Caco-2 (cell line): Measurements from ENCODE around the gene VSTM2L. TPM values are rescaled to one million over a fixed set of nuclear protein-coding genes. Genes with fewer than 3 reads are reported as not detected.

Source experiments
- BruUV-seq: library from RNA; stranded (reverse); fragments of 400-500 nt; replicated peaks from 2 replicates; lab custom pipeline; 2021; lab: Mats Ljungman, UMichigan
- CTCF ChIA-PET: fragments of 300-600 bp; sonication (Branson Sonifier 250); formaldehyde crosslinking; loops from one replicate; lab custom pipeline; 2022; ENCODE audit warnings: antibody characterized with exemption; lab: Charles Lee
- POLR2A ChIA-PET: fragments of 300-600 bp; sonication (Branson Sonifier 250); formaldehyde crosslinking; loops from one replicate; lab custom pipeline; 2022; ENCODE audit warnings: antibody characterized with exemption; lab: Charles Lee
- DNase-seq, 2 experiments: peaks; one replicate each; pipeline versions ENCODE4 v3.0.0 to v3.0.0-alpha.2; 2020 to 2022
- H3K27me3 ChIP-seq: replicated peaks from 2 replicates; pipeline ENCODE4 v1.6.0; 2011; ENCODE audit warnings: low read length; ENCODE audit not compliant: control insufficient read depth, insufficient read depth
- H3K36me3 ChIP-seq: 2 replicates; pipeline ENCODE4 v1.5.1; 2011; ENCODE audit warnings: low read length; ENCODE audit not compliant: control insufficient read depth, insufficient read depth
- H3K4me1 ChIP-seq: fragments of 250-450 bp; sonication (Bioruptor Pico); 2 replicates; pipeline ENCODE4 v1.5.1; 2020; ENCODE audit warnings: mild to moderate bottlenecking
- H3K4me3 ChIP-seq: 2 replicates; pipeline ENCODE4 v1.5.1; 2011; ENCODE audit warnings: low read depth, mild to moderate bottlenecking, control low read depth, low read length
- H3K9me3 ChIP-seq: fragments of 250-450 bp; sonication (Bioruptor Pico); 2 replicates; pipeline ENCODE4 v1.5.1; 2020; ENCODE audit warnings: mild to moderate bottlenecking, moderate library complexity
- H3K27ac Mint-ChIP-seq: one replicate; pipeline ENCODE4 v1.8.0; 2022; ENCODE audit warnings: mixed read lengths; ENCODE audit not compliant: unreplicated experiment
- H3K27me3 Mint-ChIP-seq: one replicate; pipeline ENCODE4 v1.8.0; 2022; ENCODE audit warnings: mixed read lengths; ENCODE audit not compliant: insufficient read depth, unreplicated experiment
- H3K36me3 Mint-ChIP-seq: one replicate; pipeline ENCODE4 v1.8.0; 2022; ENCODE audit warnings: mild to moderate bottlenecking, mixed read lengths; ENCODE audit not compliant: insufficient read depth, unreplicated experiment
- H3K4me1 Mint-ChIP-seq: one replicate; pipeline ENCODE4 v1.8.0; 2022; ENCODE audit warnings: low read depth, mixed read lengths; ENCODE audit not compliant: unreplicated experiment
- H3K4me3 Mint-ChIP-seq: one replicate; pipeline ENCODE4 v1.8.0; 2022; ENCODE audit warnings: mild to moderate bottlenecking, moderate library complexity, mixed read lengths; ENCODE audit not compliant: unreplicated experiment
- H3K9me3 Mint-ChIP-seq: one replicate; pipeline ENCODE4 v1.8.0; 2022; ENCODE audit warnings: mixed read lengths; ENCODE audit not compliant: unreplicated experiment
- CTCF ChIP-seq, 2 experiments: fragments of 200-600 bp in 1 of 2; IDR thresholded peaks; 1 replicate in 1 of 2; 2 replicates in 1 of 2; pipeline versions ENCODE4 v1.5.1 to v1.8.0; 2011 to 2022; ENCODE audit warnings: antibody characterized with exemption in 1 of 2, control low read depth in 1 of 2, inconsistent platforms in 1 of 2, low read depth in 1 of 2, low read length in 1 of 2, mild to moderate bottlenecking in 1 of 2, moderate library complexity in 1 of 2; ENCODE audit not compliant: insufficient read depth in 1 of 2, severe bottlenecking in 1 of 2, unreplicated experiment in 1 of 2
- intact Hi-C: fragments of 100-400 bp; cut with micrococcal nuclease; formaldehyde crosslinking; loops from one replicate; pipeline ENCODE4 v1.10.0; 2022; ENCODE audit not compliant: unreplicated experiment
- total RNA-seq: library from RNA; stranded (reverse); gene quantifications from 2 replicates; pipeline ENCODE4 v1.2.3, GENCODE V29; 2022

The VSTM2L gene
- total RNA-seq, 1 experiment from 2014 or later = not detected

GRCh38 chr20:37905671-37906613 is 3.0 kb downstream of the VSTM2L start:
- ChIA-PET POLR2A (no interaction called here), CTCF (interaction anchor here (0.8 to 1.4 kb wide), 2 partner anchors 9 to 167 kb away, joined by 3 to 8 read pairs; no protein-coding TSS in a partner anchor)
- peaks cover 5% of the 10 kb centered on the region for H3K36me3 Mint-ChIP-seq
- Histone ChIP-seq H3K4me1 (no peaks in the 10 kb centered on the region), H3K36me3 (no peaks in the 10 kb centered on the region), H3K9me3 (no peaks in the 10 kb centered on the region), H3K27me3 (peaks cover 6% of the 10 kb centered on the region), H3K4me3 (no peak overlapping the region)
- H3K4me3 Mint-ChIP-seq = no peak overlapping the region
- TF ChIP-seq CTCF (IDR thresholded peaks at IDR 0.05; ENCODE audit: insufficient read depth in 1 of 2, low read depth in 1 of 2, low read length in 1 of 2, severe bottlenecking in 1 of 2, unreplicated experiment in 1 of 2) = no peak
- intact Hi-C loops = no loop called here
- BruUV-seq = no TSS peak
- H3K9me3 Mint-ChIP-seq = no peaks in the 10 kb centered on the region
- DNase-seq = no peak
- H3K27me3 Mint-ChIP-seq = peaks cover 32% of the 10 kb centered on the region
- H3K27ac Mint-ChIP-seq = no peak overlapping the region
- peaks cover 6% of the 10 kb centered on the region for H3K4me1 Mint-ChIP-seq

GRCh38 chr20:37907330-37907676 is 4.4 kb downstream of the VSTM2L start:
- no peaks in the 10 kb centered on the region for H3K36me3 ChIP-seq
- no peak for DNase-seq
- Mint-ChIP-seq H3K27ac (no peak overlapping the region), H3K36me3 (peaks cover 5% of the 10 kb centered on the region), H3K27me3 (peaks cover 29% of the 10 kb centered on the region), H3K4me3 (no peak overlapping the region), H3K4me1 (peaks cover 6% of the 10 kb centered on the region), H3K9me3 (no peaks in the 10 kb centered on the region)
- POLR2A ChIA-PET = no interaction called here
- peaks cover 6% of the 10 kb centered on the region for H3K27me3 ChIP-seq
- intact Hi-C loops = no loop called here
- BruUV-seq = no TSS peak
- CTCF ChIA-PET = no interaction called here
- no peaks in the 10 kb centered on the region for H3K4me1 ChIP-seq
- TF ChIP-seq CTCF (IDR thresholded peaks at IDR 0.05; ENCODE audit: insufficient read depth in 1 of 2, low read depth in 1 of 2, low read length in 1 of 2, severe bottlenecking in 1 of 2, unreplicated experiment in 1 of 2) = no peak
- no peaks in the 10 kb centered on the region for H3K9me3 ChIP-seq
- H3K4me3 ChIP-seq = no peak overlapping the region

GRCh38 chr20:37907677-37908401 is 4.9 kb downstream of the VSTM2L start:
- Mint-ChIP-seq H3K27ac (no peak overlapping the region), H3K27me3 (peaks cover 31% of the 10 kb centered on the region), H3K4me1 (peaks cover 6% of the 10 kb centered on the region), H3K4me3 (no peak overlapping the region), H3K9me3 (no peaks in the 10 kb centered on the region), H3K36me3 (peaks cover 5% of the 10 kb centered on the region)
- ChIA-PET CTCF (no interaction called here), POLR2A (no interaction called here)
- no peak for DNase-seq
- peaks cover 6% of the 10 kb centered on the region for H3K27me3 ChIP-seq
- H3K9me3 ChIP-seq = no peaks in the 10 kb centered on the region
- H3K4me1 ChIP-seq = no peaks in the 10 kb centered on the region
- no peak for TF ChIP-seq CTCF (IDR thresholded peaks at IDR 0.05; ENCODE audit: insufficient read depth in 1 of 2, low read depth in 1 of 2, low read length in 1 of 2, severe bottlenecking in 1 of 2, unreplicated experiment in 1 of 2)
- H3K36me3 ChIP-seq = no peaks in the 10 kb centered on the region
- BruUV-seq = no TSS peak
- intact Hi-C loops = no loop called here
- H3K4me3 ChIP-seq = no peak overlapping the region
